HG03066 (cell line): Measurements from ENCODE around the gene CKLF.
"Not testable (repeated sequence)": the region's sequence is repeated elsewhere in the genome, so short reads cannot be mapped to it uniquely, and the experiment has no call there.

Experiments used
- ATAC-seq: cut with Tn5 transposase; IDR thresholded peaks from one replicate; pipeline ENCODE4 v1.9.1; 2021; ENCODE audit warnings: low read depth; ENCODE audit not compliant: unreplicated experiment

CKLF gene

GRCh38 chr16:66563574-66564334 is 11.4 kb downstream of the CKLF start:
- no peak for ATAC-seq

- no peak for ATAC-seq
These were observed 13.9 kb downstream of the CKLF start, which contains the start of gene CMTM1 for GRCh38 chr16:66566051-66566901. Gene CMTM1 (plus strand): TSS chr16:66566439. CDS start chr16:66566514, 75 bp downstream.

- ATAC-seq = not testable (repeated sequence)
These were observed 14.9 kb downstream of the CKLF start for GRCh38 chr16:66567270-66567669.

- no peak for ATAC-seq
These were observed 16.0 kb downstream of the CKLF start for GRCh38 chr16:66568355-66568754.

GRCh38 chr16:66569131-66569530 is 16.8 kb downstream of the CKLF start:
- ATAC-seq = no peak

GRCh38 chr16:66569827-66570405 is 17.5 kb downstream of the CKLF start:
- ATAC-seq = no peak

- no peak for ATAC-seq
These were observed 20.0 kb downstream of the CKLF start for GRCh38 chr16:66572356-66572755.

- no peak for ATAC-seq
These were observed 21.7 kb downstream of the CKLF start for GRCh38 chr16:66574081-66574480.

- no peak for ATAC-seq
These were observed 22.2 kb downstream of the CKLF start for GRCh38 chr16:66574531-66574930.

- ATAC-seq = no peak
These were observed 22.7 kb downstream of the CKLF start for GRCh38 chr16:66575060-66575459.

- no peak for ATAC-seq
These were observed 23.9 kb downstream of the CKLF start for GRCh38 chr16:66576296-66576695.

- ATAC-seq = no peak
These were observed 26.5 kb downstream of the CKLF start, which contains the start of gene CMTM2 for GRCh38 chr16:66578651-66579531. Gene CMTM2 (plus strand): TSS chr16:66579463. CDS start chr16:66579608, 145 bp downstream.

GRCh38 chr16:66580605-66581209 is 28.3 kb downstream of the CKLF start:
- no peak for ATAC-seq

GRCh38 chr16:66581246-66581952 is 29.0 kb downstream of the CKLF start:
- no peak for ATAC-seq

- no peak for ATAC-seq
These were observed 33.3 kb downstream of the CKLF start for GRCh38 chr16:66585481-66586239.

GRCh38 chr16:66587881-66588600 is 35.7 kb downstream of the CKLF start:
- no peak for ATAC-seq

- no peak for ATAC-seq
These were observed 36.8 kb downstream of the CKLF start for GRCh38 chr16:66588981-66589713.
